Hindlimb muscle (tissue), 1 donor: Measurements from ENCODE around the gene AFMID. TPM values are rescaled to one million over a fixed set of nuclear protein-coding genes. Genes with fewer than 3 reads are reported as not detected.

Experiments
- DNase-seq: peaks from one replicate; pipeline ENCODE4 v3.0.0-alpha.2; 2013
- polyA plus RNA-seq: library from polyadenylated mRNA; unstranded; fragments of 120-200 nt; gene quantifications from one replicate; pipeline ENCODE4 v1.2.1, GENCODE V29; 2013; ENCODE audit not compliant: insufficient read length

The AFMID gene
- polyA plus RNA-seq, 1 donor, result 40.0 TPM

DNA sequence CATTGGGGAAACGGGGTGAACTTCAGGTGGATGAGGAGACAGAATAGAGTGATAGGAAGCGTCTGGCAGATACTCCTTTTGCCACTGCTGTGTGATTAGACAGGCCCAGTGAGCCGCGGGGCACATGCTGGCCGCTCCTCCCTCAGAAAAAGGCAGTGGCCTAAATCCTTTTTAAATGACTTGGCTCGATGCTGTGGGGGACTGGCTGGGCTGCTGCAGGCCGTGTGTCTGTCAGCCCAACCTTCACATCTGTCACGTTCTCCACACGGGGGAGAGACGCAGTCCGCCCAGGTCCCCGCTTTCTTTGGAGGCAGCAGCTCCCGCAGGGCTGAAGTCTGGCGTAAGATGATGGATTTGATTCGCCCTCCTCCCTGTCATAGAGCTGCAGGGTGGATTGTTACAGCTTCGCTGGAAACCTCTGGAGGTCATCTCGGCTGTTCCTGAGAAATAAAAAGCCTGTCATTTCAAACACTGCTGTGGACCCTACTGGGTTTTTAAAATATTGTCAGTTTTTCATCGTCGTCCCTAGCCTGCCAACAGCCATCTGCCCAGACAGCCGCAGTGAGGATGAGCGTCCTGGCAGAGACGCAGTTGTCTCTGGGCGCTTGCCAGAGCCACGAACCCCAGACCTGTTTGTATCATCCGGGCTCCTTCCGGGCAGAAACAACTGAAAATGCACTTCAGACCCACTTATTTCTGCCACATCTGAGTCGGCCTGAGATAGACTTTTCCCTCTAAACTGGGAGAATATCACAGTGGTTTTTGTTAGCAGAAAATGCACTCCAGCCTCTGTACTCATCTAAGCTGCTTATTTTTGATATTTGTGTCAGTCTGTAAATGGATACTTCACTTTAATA lies 37.3 kb downstream of the AFMID start:
- no peak for DNase-seq

DNA sequence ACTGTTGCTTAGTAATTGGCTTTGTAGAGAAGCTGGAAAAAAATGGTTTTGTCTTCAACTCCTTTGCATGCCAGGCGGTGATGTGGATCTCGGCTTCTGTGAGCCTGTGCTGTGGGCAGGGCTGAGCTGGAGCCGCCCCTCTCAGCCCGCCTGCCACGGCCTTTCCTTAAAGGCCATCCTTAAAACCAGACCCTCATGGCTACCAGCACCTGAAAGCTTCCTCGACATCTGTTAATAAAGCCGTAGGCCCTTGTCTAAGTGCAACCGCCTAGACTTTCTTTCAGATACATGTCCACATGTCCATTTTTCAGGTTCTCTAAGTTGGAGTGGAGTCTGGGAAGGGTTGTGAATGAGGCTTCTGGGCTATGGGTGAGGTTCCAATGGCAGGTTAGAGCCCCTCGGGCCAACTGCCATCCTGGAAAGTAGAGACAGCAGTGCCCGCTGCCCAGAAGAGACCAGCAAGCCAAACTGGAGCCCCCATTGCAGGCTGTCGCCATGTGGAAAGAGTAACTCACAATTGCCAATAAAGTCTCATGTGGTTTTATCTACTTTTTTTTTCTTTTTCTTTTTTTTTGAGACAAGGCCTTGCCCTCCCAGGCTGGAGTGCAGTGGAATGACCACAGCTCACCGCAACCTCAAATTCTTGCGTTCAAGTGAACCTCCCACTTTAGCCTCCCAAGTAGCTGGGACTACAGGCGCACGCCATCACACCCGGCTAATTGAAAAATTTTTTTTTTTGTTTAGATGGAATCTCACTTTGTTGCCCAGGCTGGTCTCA lies 38.1 kb downstream of the AFMID start:
- no peak for DNase-seq

DNA sequence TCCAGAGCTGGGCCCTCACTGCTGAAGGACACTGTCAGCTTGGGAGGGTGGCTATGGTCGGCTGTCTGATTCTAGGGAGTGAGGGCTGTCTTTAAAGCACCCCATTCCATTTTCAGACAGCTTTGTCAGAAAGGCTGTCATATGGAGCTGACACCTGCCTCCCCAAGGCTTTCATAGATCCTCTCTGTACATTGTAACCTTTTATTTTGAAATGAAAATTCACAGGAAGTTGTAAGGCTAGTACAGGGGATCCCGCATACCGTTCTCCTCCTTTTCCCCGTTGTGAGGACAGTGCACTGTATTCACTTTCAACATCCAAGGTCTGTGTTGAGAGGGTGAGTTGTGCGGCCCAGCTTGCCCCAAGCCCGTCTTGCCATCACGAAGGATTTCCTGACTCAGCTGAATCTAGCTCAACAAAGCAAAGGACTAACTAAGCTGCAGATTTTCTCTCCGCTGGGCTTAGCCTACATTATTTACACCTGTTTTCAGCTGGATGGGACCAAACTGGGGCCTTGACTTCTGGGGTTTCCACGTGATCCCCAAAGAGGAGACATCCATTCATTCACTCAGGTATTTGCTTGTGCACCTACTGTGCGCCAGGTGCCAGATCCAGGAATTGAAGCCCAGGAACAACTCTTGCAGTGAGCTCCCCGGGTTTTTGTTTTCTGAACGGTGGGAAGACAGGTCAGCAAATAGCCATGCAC lies 39.0 kb downstream of the AFMID start:
- DNase-seq, result no peak

DNA sequence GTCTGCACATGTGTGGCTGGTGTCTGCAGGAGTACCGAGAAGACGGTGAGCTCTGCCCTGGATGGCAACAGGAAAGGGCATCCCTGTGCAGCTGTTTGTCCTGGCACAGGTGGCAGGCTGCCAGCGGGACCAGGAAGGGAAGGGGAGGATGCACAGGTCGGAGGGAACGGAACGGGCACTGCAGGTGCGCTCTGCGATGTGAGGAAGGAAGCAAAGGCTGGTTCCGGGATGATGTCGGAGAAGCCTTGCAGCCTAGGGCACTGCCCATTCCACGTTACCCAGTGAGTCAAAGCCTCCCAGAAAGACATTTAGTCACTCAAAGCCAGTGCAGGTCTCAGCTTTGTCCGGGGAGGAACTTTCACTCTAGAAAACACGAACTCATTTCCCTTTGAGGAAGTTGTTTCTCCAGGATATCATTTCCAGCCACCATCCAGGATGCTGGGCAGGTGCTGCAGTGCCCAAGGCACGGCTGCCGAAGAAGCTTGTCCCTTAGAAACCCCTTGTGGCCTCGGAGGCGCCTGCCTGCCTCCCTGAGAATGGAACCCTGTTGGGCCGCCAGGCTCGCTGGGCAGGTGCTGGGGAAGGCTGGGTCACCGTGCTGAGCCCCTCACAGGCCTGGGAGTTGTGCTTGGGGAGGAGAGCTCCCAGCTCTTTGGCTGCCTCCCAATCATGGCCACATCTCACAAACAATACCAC lies 39.7 kb downstream of the AFMID start:
- DNase-seq, result no peak

DNA sequence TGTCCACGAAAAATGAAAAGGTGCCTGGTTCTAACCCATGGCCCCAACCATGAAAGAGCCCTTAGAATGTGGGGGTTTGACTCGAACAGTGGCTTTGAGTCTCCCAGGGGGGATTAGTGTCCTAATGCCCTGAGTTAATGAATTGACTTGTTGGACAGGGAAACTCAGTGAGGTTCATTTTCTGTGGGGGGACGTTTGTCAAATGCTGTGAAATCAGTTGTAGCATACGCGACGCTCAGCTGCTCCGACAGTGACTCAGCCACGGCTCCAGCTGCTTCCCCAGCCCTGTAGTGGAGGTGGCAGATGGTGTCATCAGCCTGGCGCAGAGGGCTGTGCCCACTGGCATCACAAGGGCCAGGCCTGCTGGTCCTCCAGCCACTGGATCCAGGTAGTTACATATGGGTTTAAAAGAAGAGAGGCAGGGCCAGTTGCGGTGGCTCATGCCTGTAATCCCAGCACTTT lies 40.3 kb downstream of the AFMID start:
- no peak for DNase-seq

DNA sequence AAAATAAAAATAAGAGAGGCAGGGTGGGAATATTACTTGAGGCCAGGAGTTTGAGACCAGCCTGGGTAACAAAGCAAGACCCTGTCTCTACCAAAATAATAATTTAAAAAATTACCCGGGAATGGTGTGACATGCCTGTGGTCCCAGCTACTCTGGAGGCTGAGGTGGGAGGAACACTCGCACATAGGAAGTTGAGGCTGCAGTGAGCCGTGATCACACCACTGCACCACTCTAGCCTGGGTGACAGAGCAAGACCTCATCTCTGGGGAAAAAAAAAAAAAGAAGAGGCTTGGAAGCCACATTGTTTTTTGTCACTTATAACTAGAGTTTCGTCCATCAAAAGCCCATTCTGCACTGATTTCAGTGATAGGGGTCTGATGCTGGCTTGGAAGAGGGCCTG lies 41.0 kb downstream of the AFMID start:
- no peak for DNase-seq

DNA sequence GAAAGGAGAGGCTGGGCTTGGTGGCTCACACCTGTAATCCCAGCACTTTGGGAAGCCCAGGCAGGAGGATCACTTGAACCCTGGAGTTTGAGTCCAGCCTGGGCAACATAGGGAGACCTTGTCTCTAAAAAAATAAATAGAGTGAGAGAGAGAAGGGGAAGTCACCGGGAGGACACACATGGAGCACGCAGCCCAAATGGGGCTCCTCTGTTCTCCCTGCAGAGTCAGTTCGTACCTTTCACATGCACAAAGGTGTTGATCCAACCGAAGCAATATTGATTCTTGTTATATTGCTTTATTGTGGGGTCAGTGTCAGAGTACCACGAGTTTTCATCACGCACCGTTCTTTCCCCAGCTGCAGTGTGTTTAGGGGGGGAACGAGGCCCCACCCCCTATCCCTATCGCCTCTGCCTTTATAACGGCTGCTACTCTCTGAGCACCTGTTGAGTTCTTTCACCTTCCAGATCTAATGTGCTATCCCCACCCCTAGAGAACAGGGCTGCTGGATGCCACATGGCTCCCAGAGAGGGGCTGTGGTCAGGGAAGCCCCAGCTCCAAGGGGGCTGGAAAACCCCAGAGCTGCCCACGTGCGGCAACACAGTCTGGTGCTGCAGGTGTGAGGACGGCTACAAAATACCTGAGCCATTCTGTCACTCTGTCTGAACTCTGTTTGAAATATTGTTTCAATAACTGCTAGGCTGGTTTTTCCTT lies 43.2 kb downstream of the AFMID start:
- no peak for DNase-seq

DNA sequence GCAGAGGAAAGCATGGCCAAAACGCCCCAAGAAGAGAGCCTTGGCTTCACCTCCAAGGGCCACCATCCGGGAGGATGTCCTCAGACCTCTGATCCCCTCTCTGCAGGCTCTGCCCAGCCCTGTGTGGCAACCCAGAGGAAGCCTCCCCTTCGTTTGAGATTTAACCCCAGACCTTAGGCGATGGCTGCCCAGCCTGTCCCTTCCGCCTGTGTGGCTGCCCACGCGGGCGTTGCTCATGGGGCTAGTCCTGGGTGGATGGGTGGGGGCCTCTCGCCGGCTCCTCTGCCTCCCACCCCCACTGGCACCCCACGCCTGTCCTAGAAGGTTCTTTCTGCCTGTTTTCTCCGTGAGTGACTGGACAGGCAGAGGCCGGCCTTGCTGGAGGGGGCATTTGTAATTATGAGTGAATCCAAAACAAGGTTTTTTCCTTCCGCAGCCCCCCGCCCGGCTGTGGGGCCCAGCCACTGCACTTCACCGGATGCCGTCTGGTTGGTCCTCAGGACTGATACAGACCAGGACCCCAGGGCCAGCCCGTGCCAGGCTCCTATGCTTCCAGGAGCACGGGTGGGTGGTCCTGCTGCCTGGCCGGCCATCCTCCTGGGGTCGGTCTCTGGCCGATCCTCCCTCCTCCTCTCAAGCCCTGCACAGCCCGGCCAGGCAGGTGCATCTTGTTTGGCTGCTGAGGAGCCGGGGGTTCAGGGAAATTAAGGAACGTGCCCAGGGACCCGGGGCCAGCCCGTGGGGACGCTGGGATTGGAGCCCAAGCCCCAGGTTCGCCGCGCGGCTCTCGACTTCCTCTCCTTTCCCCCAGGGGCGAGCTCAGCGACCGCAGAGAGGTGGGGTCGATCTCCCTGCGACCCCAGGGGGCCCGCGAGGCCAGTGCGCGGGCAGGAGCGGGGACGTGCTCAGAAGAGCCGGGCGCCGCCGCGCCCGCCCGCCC lies 44.1 kb downstream of the AFMID start, which contains the start of gene TMEM235:
Gene TMEM235 (plus strand): TSS at position 636 of the 940 bp plus-strand sequence. CDS start 393 bp downstream, outside the sequence.
- DNase-seq, result no peak

DNA sequence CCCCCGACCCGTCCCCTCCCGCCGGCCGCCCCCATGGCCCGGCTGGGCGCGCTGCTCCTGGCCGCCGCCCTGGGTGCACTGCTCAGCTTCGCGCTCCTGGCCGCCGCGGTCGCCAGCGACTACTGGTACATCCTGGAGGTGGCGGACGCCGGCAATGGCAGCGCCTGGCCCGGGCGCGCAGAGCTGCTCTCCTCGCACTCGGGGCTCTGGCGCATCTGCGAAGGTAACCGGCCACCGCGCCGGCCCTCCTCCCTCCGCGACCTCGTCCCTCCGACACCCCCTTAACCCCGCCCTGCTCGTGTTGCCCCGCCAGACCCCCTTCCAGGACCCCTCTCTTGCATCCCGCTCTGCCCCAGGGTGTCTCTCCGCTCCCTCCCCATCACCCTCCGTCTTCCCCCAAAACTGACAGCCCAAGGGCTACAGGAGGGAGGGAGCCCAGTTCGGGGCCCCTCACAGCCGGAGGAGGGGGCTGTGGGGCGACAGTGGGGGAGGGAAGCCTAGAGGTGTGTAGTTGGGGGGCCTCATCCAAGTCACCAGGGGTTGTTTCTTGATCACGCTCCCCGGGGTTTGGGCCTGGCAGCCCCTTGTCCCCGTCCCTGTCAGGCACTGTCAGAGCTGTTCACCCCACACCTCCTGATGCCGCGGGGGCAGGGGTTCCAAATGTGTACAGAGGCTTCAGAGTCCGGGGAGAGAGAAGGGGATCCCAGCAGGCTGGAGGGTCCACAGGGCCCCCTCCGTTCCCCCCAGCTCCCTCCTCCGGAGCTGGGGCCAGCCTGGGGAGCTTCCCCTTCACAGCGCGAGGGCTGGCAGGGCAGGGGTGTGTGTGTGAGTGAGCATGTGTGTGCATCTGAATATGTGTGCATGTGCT lies 45.1 kb downstream of the AFMID start:
- no peak for DNase-seq

DNA sequence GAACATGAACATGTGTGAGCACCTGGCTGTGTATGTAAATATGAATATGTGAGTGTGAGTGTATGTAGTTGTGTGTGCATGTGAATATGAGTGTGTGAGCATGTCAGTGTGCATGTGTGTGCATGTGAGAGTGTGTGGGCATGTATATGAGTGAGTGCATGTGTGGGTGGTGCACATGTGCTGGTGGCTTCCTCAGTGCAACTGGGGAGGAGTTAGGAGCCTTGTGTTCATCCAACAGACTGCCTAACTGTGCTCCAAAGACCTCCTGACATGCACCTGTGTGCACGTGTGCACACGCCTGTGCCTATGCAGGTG lies 45.7 kb downstream of the AFMID start:
- DNase-seq, result no peak

DNA sequence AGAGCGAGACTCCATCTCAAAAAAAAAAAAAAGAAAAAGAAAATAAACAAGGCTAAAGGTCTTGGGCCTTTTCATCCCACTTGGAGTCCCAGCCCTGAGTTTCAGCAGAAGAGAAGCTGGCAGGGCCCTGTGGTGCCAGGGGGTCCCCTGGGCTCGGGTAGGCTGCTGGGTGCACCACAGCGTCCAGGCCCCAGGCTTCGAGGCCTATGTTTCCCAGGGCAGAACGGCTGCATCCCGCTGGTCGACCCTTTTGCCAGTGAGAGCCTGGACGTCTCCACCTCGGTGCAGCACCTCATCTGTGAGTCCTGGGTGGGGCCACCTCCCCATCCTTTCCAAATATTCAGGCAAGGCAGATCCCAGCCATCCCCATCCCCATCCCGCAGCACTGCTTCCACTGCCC lies 46.5 kb downstream of the AFMID start:
- no peak for DNase-seq

DNA sequence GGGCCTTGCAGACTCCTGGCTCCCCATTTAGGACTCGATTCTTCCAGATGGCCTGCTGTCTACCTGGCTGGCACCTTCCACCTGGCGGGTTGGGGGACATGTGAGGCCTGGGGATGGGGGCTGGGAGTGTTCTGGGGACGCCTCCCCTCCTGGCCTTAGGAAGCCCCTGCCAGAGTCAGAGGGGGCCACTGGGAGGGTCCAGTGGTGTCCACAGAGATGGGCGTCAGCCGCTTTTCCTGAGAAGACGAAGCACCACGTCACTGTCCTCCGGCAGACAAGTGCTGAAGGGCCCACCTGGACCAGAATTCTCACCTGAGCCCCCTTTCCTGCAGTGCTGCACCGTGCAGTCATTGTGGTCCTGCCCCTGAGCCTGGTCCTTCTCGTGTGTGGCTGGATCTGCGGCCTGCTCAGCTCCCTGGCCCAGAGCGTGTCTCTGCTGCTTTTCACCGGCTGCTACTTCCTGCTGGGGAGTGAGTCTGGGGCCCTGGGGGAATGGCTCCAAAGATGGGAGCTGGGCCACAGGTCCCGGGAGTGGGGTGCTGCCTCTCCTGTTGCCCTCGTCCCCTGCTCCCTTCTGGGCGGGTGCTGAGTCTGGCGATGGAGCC lies 47.2 kb downstream of the AFMID start:
- no peak for DNase-seq

DNA sequence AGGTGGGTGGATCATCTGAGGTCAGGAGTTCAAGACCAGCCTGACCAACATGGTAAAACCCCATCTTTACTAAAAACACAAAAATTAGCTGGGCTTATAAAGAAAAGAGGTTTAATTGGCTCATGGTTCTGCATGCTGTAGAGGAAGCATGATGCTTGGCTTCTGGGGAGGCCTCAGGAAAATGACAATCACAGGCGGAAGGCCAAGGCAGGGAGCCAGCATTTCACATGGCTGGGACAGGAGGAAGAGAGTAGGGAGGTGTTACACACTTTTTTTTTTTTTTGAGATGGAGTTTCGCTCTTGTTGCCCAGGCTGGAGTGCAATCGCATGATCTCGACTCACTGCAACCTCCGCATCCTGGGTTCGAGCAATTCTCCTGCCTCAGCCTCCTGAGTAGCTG lies 47.9 kb downstream of the AFMID start:
- peak; percentile 74 for DNase-seq

DNA sequence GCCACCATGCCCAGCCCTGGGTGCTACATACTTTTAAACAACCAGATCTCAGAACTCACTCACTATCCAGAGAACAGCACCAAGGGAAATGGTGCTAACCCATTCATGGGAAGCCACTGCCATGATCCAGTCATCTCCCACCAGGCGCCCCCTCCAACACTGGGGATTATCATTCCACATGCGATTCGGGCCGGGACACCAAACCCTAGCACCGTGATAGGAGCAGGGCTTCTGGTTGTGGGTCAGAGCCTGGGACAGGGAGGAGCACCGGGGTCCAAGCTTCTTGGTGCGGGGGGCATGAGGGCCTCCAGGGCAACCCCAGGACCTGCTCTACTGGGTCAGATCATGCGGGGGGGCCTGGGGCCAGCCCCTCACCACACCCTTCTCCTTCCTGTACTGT lies 48.7 kb downstream of the AFMID start:
- no peak for DNase-seq

DNA sequence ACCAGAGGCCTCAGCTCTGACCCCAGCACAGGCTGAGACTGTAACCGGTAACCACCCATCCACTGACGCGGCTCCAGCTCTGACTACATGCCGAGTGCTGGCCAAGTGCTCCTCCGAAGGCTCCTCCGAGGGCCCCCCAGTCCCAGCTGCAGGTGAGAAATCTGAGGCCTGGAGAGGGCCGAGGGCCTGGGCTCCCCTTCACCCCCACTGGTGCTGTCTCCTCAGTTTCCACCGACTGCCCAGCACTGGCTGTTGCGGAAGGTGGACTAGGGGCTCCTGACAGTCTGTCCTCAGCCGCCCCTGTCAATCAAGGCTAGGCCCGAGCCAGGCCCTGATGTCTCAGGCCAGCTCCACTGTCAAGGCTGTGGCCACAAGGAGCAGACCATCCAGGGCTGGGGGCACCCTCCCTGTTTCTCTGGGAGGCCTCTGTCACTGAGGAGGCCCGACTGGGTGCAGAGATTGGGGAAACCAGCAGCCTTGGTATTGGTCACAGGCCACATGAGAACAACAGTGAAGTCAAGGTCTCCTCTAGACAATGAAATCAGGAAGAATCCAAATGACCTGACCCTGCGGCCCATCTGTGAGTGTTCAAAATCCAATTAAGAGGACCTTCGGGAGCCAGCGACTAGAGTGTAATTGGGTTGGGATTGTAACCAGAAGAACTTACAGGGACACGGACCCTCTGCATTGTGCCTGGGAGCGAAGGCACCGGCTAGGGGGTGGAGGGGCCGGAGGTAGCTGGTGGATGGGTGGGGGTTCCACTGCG lies 49.4 kb downstream of the AFMID start:
- DNase-seq, result no peak

DNA sequence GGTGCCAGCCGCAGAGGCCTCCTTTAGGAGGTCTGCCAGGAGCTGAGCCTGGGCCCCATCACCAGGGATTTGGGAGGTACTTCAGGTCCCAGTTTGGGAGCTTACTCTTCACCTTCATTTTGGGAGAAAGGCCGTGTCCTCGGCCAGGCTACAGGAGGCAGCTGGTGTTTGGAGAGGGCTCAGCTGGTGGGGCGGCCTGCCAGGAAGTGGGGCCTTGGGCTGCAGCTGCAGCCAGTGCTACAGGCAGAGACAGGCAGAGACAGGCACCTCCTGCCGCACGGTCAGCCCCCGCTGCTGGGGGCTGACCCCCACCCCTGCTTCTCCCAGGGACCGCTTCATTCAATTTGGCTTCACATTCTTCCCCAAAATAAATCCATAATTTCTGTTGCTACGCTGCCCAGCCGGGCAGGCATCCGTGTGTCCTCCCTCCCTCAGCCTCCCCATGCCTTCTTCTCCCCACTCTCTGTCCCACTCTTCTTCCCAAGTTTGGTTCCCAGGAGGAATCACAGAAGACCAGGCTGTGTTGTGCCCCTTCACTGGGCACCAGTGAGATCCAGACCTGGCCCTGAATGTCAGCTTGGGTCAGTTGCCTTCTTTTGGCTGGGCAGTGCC lies 50.3 kb downstream of the AFMID start:
- peak; percentile 61 for DNase-seq

DNA sequence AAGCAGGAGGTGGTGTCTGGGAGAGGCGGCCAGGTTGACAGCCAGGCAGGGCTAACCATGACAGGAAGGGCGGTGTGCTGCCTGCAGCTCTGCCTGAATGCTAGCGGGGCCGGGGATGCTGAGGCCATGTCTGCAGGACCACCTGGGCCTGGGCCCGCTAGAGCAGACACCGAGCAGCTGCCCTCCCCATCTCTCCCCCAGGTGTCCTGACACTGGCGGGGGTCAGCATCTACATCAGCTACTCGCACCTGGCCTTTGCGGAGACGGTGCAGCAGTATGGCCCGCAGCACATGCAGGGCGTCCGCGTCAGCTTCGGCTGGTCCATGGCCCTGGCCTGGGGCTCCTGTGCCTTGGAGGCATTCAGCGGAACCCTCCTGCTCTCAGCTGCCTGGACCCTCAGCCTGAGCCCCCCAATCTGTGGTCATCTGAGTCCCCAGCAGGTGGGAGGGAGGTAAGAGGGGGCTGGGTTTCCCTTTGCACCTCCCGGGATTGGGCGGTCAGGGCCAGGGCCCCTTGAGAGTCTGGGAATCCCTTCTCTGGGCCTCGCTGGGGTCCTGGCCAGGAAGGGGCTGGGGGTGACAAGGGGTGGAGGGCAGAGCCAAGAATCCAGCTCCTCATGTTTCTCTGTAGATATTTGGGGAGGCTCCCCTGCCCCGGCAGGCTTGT lies 51.8 kb downstream of the AFMID start:
- DNase-seq, result no peak
